Activated naive CD8-positive, alpha-beta T cell treated with anti-CD3 and anti-CD28 coated beads, Interleukin-2, amount 50 U/mL, for 24 hours (primary cell): ENCODE data around the gene AGT.

Experiments
- ATAC-seq: fragments of 150-1000 bp; cut with Tn5 transposase; one replicate; pipeline ENCODE4 v1.10.0; 2021
- DNase-seq: peaks from one replicate; pipeline ENCODE4 v3.0.0; 2021
- H3K27ac Mint-ChIP-seq: one replicate; pipeline ENCODE4 v1.8.0; 2021; ENCODE audit warnings: mild to moderate bottlenecking, mixed read lengths
- H3K27me3 Mint-ChIP-seq: one replicate; pipeline ENCODE4 v1.8.0; 2021; ENCODE audit warnings: mixed read lengths
- H3K36me3 Mint-ChIP-seq: one replicate; pipeline ENCODE4 v1.8.0; 2021; ENCODE audit warnings: low read depth, mixed read lengths
- H3K4me1 Mint-ChIP-seq: one replicate; pipeline ENCODE4 v1.8.0; 2021; ENCODE audit warnings: mixed read lengths
- H3K4me3 Mint-ChIP-seq: one replicate; pipeline ENCODE4 v1.8.0; 2021; ENCODE audit warnings: mild to moderate bottlenecking, moderate library complexity, mixed read lengths
- H3K9me3 Mint-ChIP-seq: one replicate; pipeline ENCODE4 v1.8.0; 2021; ENCODE audit warnings: mixed read lengths

Gene AGT

GRCh38 chr1:230749150-230749549 is 35.2 kb upstream of the AGT start:
- H3K4me1 Mint-ChIP-seq, result no peaks in the 10 kb centered on the region
- H3K4me3 Mint-ChIP-seq, result no peak overlapping the region
- no peak for DNase-seq
- no peaks in the 10 kb centered on the region for H3K27me3 Mint-ChIP-seq
- H3K36me3 Mint-ChIP-seq, result no peaks in the 10 kb centered on the region
- H3K27ac Mint-ChIP-seq, result no peak overlapping the region
- H3K9me3 Mint-ChIP-seq, result no peaks in the 10 kb centered on the region
- ATAC-seq, result no peak

- H3K9me3 Mint-ChIP-seq, result no peaks in the 10 kb centered on the region
- no peak overlapping the region for H3K4me3 Mint-ChIP-seq
- H3K27ac Mint-ChIP-seq, result no peak overlapping the region
- no peaks in the 10 kb centered on the region for H3K4me1 Mint-ChIP-seq
- no peak for DNase-seq
- H3K36me3 Mint-ChIP-seq, result no peaks in the 10 kb centered on the region
- peak; percentile 30 for ATAC-seq
- H3K27me3 Mint-ChIP-seq, result no peaks in the 10 kb centered on the region
These were observed 34.2 kb upstream of the AGT start for GRCh38 chr1:230747890-230748800.

- H3K36me3 Mint-ChIP-seq, result no peaks in the 10 kb centered on the region
- DNase-seq (no peak), ATAC-seq (no peak)
- no peak within 1 kb of the TSS for H3K27ac Mint-ChIP-seq
- no peak within 1 kb of the TSS for H3K4me3 Mint-ChIP-seq
- no peaks in the 10 kb centered on the region for H3K9me3 Mint-ChIP-seq
- no peaks in the 10 kb centered on the region for H3K4me1 Mint-ChIP-seq
- H3K27me3 Mint-ChIP-seq, result no peaks in the 10 kb centered on the region
These were observed 33.3 kb upstream of the AGT start, which contains the start of gene CAPN9 for GRCh38 chr1:230747127-230747730. Gene CAPN9, plus strand, starts transcription at chr1:230747388. Its CDS starts 109 bp downstream, at chr1:230747497.

DNA sequence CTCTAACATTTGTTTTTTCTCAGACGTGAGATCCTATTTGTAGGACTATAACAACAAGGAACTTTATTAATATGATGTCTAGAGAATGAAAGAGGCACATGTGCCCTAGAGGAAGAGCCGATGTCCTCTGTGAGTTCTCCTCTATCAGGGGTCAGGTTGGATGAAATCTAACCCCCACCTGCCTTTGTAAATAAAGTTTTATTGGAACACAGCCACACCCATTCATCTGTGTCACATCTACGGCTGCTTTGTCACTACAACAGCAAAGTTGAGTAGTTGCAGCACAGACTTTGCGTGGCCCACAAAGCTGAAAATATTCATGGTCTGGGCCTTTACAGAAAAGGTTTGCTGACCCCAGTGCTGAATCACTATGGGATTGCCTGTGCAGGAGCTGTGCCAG is 32.7 kb upstream of the AGT start:
- H3K9me3 Mint-ChIP-seq, result no peaks in the 10 kb centered on the region
- no peak overlapping the region for H3K4me3 Mint-ChIP-seq
- no peaks in the 10 kb centered on the region for H3K4me1 Mint-ChIP-seq
- ATAC-seq (no peak), DNase-seq (no peak)
- no peak overlapping the region for H3K27ac Mint-ChIP-seq
- no peaks in the 10 kb centered on the region for H3K27me3 Mint-ChIP-seq
- H3K36me3 Mint-ChIP-seq, result no peaks in the 10 kb centered on the region

- no peaks in the 10 kb centered on the region for H3K4me1 Mint-ChIP-seq
- no peak for ATAC-seq
- H3K4me3 Mint-ChIP-seq, result no peak overlapping the region
- H3K36me3 Mint-ChIP-seq, result no peaks in the 10 kb centered on the region
- no peaks in the 10 kb centered on the region for H3K9me3 Mint-ChIP-seq
- no peak for DNase-seq
- no peak overlapping the region for H3K27ac Mint-ChIP-seq
- H3K27me3 Mint-ChIP-seq, result peaks cover 3% of the 10 kb centered on the region
These were observed 31.1 kb upstream of the AGT start for GRCh38 chr1:230745071-230745470.

DNA sequence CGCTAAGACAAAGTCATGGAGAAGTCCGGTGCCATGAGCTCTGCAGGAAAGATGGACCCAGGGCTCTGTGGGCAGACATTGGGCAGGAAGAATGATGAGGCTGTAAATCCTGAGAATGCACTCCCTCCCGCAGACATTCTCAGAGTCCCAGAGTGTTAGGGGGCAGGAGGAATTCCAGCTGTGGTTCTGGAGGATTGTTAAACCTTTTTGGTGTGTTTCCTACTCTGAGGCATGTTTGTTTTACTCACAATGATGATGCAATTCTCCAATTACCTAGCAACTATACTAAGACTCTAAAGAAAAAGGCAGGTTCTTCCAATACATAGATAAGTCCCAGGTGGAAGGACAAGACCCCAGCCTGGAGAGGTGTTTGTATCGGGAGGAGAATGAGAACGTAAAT is 30.5 kb upstream of the AGT start:
- no peaks in the 10 kb centered on the region for H3K36me3 Mint-ChIP-seq
- no peak overlapping the region for H3K27ac Mint-ChIP-seq
- no peaks in the 10 kb centered on the region for H3K9me3 Mint-ChIP-seq
- no peak for DNase-seq
- H3K4me1 Mint-ChIP-seq, result no peaks in the 10 kb centered on the region
- H3K4me3 Mint-ChIP-seq, result no peak overlapping the region
- ATAC-seq, result no peak
- peaks cover 3% of the 10 kb centered on the region for H3K27me3 Mint-ChIP-seq

DNA sequence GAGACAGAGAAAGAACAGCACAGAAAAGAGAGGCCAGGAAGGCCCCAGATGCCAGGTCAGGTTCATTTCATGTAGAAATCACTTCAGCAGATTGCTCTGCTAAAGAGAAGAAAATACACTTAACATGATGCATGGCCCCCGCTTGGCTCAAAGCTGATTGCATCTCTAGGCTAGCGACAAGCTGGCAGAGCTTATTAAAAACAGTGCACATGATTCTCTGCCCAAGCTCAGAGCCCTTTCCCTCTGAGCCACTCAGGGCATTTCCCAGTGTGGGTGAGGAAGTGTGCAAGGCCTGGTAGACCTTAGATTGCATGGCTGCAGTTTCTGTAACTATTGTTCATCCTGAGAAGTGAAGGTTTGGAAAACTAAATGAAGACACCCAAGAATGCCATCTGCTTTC is 30.0 kb upstream of the AGT start:
- Mint-ChIP-seq H3K9me3 (no peaks in the 10 kb centered on the region), H3K36me3 (no peaks in the 10 kb centered on the region), H3K27me3 (peaks cover 4% of the 10 kb centered on the region), H3K4me3 (no peak overlapping the region), H3K27ac (no peak overlapping the region), H3K4me1 (no peaks in the 10 kb centered on the region)
- ATAC-seq (no peak), DNase-seq (no peak)

- Mint-ChIP-seq H3K4me1 (no peaks in the 10 kb centered on the region), H3K27me3 (peaks cover 9% of the 10 kb centered on the region), H3K9me3 (peaks cover 3% of the 10 kb centered on the region), H3K4me3 (no peak overlapping the region), H3K27ac (no peak overlapping the region), H3K36me3 (no peaks in the 10 kb centered on the region)
- ATAC-seq (no peak), DNase-seq (no peak)
These were observed 25.8 kb upstream of the AGT start for GRCh38 chr1:230739564-230740290.

DNA sequence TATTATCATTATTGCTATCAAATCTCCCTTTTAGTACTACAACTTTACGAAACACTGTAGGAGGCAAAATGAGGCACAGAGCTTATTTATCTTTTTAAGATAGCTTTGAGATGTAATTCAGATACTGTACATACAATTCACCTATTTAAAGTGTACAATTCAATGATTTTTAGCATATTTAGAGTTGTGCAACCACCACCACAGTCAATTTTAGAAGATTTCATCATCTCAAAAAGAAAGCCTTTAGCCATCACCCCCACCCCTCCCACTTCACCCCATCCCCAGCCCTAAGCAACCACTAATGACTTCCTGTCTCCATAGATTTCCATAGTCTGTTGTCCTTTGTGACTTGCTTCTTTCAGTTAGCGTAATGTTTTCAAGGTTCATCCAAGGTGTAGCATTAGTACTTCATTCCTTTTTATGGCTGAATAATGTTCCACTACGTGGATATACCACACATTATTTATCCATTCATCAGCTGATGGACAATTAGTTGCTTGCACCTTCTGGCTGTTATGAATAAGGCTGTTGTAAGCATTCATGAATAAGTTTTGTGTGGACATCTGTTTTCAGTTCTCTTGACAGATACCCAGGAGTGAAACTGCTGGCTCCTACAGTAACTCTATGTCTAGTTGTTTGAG is 23.8 kb upstream of the AGT start:
- no peak overlapping the region for H3K27ac Mint-ChIP-seq
- H3K9me3 Mint-ChIP-seq, result peaks cover 3% of the 10 kb centered on the region
- H3K27me3 Mint-ChIP-seq, result peaks cover 9% of the 10 kb centered on the region
- no peak for DNase-seq
- no peaks in the 10 kb centered on the region for H3K4me1 Mint-ChIP-seq
- H3K36me3 Mint-ChIP-seq, result no peaks in the 10 kb centered on the region
- no peak overlapping the region for H3K4me3 Mint-ChIP-seq
- ATAC-seq, result no peak

DNA sequence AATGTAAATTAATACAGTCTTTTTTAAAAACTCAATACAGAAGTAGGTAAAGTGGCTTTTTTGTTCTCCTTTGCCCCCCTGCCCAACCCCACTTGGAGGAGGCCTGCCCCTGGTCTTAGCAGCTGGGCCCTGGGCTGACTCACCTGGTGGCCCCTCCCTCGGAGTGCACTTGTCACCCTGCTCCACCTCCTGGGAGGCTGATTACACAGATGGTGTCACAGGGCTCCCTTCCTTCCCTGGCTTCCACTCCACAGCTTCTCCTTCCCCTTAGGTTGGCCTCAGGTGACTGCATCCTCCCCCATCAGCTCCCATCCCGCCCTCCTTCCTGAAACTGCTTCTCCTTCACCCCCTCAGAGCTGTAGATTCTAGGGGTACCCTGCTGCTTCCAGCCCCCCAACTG is 21.5 kb upstream of the AGT start:
- H3K27me3 Mint-ChIP-seq, result peaks cover 9% of the 10 kb centered on the region
- no peak overlapping the region for H3K4me3 Mint-ChIP-seq
- H3K36me3 Mint-ChIP-seq, result no peaks in the 10 kb centered on the region
- H3K27ac Mint-ChIP-seq, result no peak overlapping the region
- no peaks in the 10 kb centered on the region for H3K4me1 Mint-ChIP-seq
- peaks cover 3% of the 10 kb centered on the region for H3K9me3 Mint-ChIP-seq
- no peak for ATAC-seq
- no peak for DNase-seq

GRCh38 chr1:230730977-230731376 is 17.1 kb upstream of the AGT start:
- Mint-ChIP-seq H3K27ac (no peak overlapping the region), H3K27me3 (peaks cover 3% of the 10 kb centered on the region), H3K9me3 (no peaks in the 10 kb centered on the region), H3K36me3 (no peaks in the 10 kb centered on the region), H3K4me1 (no peaks in the 10 kb centered on the region), H3K4me3 (no peak overlapping the region)
- ATAC-seq, result no peak
- no peak for DNase-seq

- Mint-ChIP-seq H3K4me3 (no peak overlapping the region), H3K27ac (no peak overlapping the region), H3K36me3 (no peaks in the 10 kb centered on the region), H3K27me3 (no peaks in the 10 kb centered on the region), H3K4me1 (no peaks in the 10 kb centered on the region), H3K9me3 (no peaks in the 10 kb centered on the region)
- ATAC-seq (no peak), DNase-seq (no peak)
These were observed 14.9 kb upstream of the AGT start for GRCh38 chr1:230728710-230729392.

DNA sequence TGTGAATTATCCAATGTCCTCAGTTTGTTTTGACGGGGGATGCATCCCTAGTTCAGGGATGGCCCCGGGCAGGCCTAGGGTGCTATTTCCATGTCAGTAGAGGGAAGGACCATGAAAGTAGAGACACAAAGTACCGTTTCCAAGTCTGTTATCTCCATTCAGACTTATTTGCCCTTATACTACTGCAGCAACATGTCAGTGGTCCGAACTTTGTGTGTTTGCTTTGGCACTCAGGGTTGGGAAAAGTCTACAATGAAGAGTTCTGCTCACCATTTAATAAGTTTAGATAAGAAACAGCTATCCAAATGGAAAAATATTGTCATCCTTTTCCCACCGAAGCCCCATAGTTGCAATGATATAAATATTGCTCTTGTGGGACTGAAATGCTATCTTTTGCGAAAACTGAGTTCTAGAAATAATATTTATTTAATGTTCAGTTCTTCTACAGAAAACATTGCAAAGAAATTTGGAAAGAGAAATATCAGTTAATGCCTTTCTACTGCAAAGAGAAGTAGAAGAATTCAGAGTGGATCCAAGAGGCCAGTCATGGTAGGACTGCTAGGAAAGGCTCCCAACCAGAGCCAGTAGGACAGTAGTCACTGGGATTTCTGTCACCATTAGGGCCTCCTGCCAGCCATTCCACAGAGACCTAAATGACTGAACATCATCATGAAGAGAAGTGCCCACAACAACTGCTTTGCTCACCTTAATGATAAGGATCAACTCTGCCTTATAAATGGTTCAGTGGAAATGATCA is 11.5 kb upstream of the AGT start:
- H3K36me3 Mint-ChIP-seq, result peaks cover 2% of the 10 kb centered on the region
- no peaks in the 10 kb centered on the region for H3K4me1 Mint-ChIP-seq
- ATAC-seq (no peak), DNase-seq (no peak)
- H3K4me3 Mint-ChIP-seq, result no peak overlapping the region
- H3K27me3 Mint-ChIP-seq, result peaks cover 3% of the 10 kb centered on the region
- H3K27ac Mint-ChIP-seq, result no peak overlapping the region
- peaks cover 5% of the 10 kb centered on the region for H3K9me3 Mint-ChIP-seq
